Upper lobe of left lung (tissue), 6 donors: ENCODE results near the gene LRRC15. TPM values are rescaled to one million over a fixed set of nuclear protein-coding genes. Genes with fewer than 3 reads are reported as not detected.

Source experiments
- ATAC-seq, 2 donors: fragments of 200-7000 bp; cut with Tn5 transposase; one replicate each; pipeline ENCODE4 v1.9.1; 2022; ENCODE audit warnings: mild to moderate bottlenecking in 2 of 2, moderate library complexity in 2 of 2; ENCODE audit not compliant: low FRiP score in 2 of 2
- DNase-seq, 2 donors: peaks; one replicate each; pipeline ENCODE4 v3.0.0-alpha.2; 2019 to 2020
- H3K27ac ChIP-seq, 4 donors: fragments of 200-600 bp; sonication (generic); one replicate each; pipeline ENCODE4 v1.5.1; 2016 to 2019
- H3K27me3 ChIP-seq, 4 donors: fragments of 200-600 bp; sonication (generic); one replicate each; pipeline ENCODE4 v1.5.1; 2017 to 2019
- H3K36me3 ChIP-seq, 4 donors: fragments of 200-600 bp; sonication (generic); one replicate each; pipeline ENCODE4 v1.5.1; 2016 to 2019
- H3K4me1 ChIP-seq, 4 donors: fragments of 200-600 bp; sonication (generic); one replicate each; pipeline ENCODE4 v1.5.1; 2018 to 2019
- H3K4me3 ChIP-seq, 4 donors: fragments of 200-600 bp; sonication (generic); one replicate each; pipeline ENCODE4 v1.5.1; 2017 to 2019; ENCODE audit warnings: mild to moderate bottlenecking in 2 of 4, moderate library complexity in 1 of 4
- H3K9me3 ChIP-seq, 4 donors: fragments of 200-600 bp; sonication (generic); one replicate each; pipeline ENCODE4 v1.5.1; 2018 to 2019
- EP300 ChIP-seq, 4 donors: sonication (generic); formaldehyde crosslinking; IDR thresholded peaks; one replicate each; pipeline ENCODE4 v1.5.1; 2017; ENCODE audit warnings: antibody characterized with exemption in 4 of 4, control low read depth in 2 of 4
- POLR2A ChIP-seq, 4 donors: fragments of 450-650 bp; IDR thresholded peaks; one replicate each; pipeline ENCODE4 v1.5.1; 2016 to 2017; ENCODE audit warnings: antibody characterized with exemption in 4 of 4, mild to moderate bottlenecking in 2 of 4
- POLR2AphosphoS5 ChIP-seq, 2 donors: sonication (generic); formaldehyde crosslinking; IDR thresholded peaks; one replicate each; pipeline ENCODE4 v1.5.1; 2017; ENCODE audit warnings: antibody characterized with exemption in 2 of 2
- WGBS, 2 donors: methylation state at CpG; one replicate each; pipeline ENCODE4 v1.1.5; 2017 to 2018; 5-methylcytosine and 5-hydroxymethylcytosine counted together
- total RNA-seq, 6 donors: library from RNA; depleted of rRNA in 4 of 6; stranded (reverse); fragments of >200 nt in 4 of 6; gene quantifications; one replicate each; pipeline versions ENCODE4 v1.1.0 to v1.2.1, GENCODE V29; 2016 to 2021
- TF ChIP-seq, protein P1 (sequence below), 6 experiments: fragments of 450-650 bp in 4 of 6; fragments of 200-600 bp in 2 of 6; sonication (generic) in 2 of 6; IDR thresholded peaks; one replicate each; pipeline ENCODE4 v1.5.1; 2016 to 2019; ENCODE audit warnings: antibody characterized with exemption in 6 of 6
- donor health status: DM: no; HTN: no; CAD: no; lungs with moderate emphysema.
- donor health status: DM: no; HTN: yes; CAD: no; lungs with severe emphysema.

LRRC15 gene
- total RNA-seq, 6 donors from 2014 or later: 0.15 to 1.1 (median 1.0) TPM; not detected in 3

GRCh38 chr3:194325424-194326153, 44.0 kb downstream of the LRRC15 start:
- 77 to 78% methylated on average over 12 to 15 of the region's 15 CpGs for WGBS, 2 donors
- Histone ChIP-seq H3K4me3 (no peak overlapping the region), H3K27me3 (no peaks in the 10 kb centered on the region), H3K36me3 (no peaks in the 10 kb centered on the region), H3K4me1 (peaks cover 0 to 14% (median 5%) of the 10 kb centered on the region in 4 donors), H3K27ac (no peak overlapping the region), H3K9me3 (no peaks in the 10 kb centered on the region)
- ATAC-seq (no peak), DNase-seq (no peak)
- TF ChIP-seq EP300 (IDR thresholded peaks at IDR 0.05) (no peak), POLR2AphosphoS5 (IDR thresholded peaks at IDR 0.05) (no peak), POLR2A (IDR thresholded peaks at IDR 0.05) (no peak)
- TF ChIP-seq, protein P1, sequence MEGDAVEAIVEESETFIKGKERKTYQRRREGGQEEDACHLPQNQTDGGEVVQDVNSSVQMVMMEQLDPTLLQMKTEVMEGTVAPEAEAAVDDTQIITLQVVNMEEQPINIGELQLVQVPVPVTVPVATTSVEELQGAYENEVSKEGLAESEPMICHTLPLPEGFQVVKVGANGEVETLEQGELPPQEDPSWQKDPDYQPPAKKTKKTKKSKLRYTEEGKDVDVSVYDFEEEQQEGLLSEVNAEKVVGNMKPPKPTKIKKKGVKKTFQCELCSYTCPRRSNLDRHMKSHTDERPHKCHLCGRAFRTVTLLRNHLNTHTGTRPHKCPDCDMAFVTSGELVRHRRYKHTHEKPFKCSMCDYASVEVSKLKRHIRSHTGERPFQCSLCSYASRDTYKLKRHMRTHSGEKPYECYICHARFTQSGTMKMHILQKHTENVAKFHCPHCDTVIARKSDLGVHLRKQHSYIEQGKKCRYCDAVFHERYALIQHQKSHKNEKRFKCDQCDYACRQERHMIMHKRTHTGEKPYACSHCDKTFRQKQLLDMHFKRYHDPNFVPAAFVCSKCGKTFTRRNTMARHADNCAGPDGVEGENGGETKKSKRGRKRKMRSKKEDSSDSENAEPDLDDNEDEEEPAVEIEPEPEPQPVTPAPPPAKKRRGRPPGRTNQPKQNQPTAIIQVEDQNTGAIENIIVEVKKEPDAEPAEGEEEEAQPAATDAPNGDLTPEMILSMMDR (IDR thresholded peaks at IDR 0.05): no peak

- Histone ChIP-seq H3K4me1 (peaks cover 0 to 9% (median 5%) of the 10 kb centered on the region in 4 donors), H3K36me3 (no peaks in the 10 kb centered on the region), H3K9me3 (no peaks in the 10 kb centered on the region), H3K4me3 (no peak overlapping the region), H3K27ac (no peak overlapping the region), H3K27me3 (no peaks in the 10 kb centered on the region)
- no peak for DNase-seq
- peak in 1 of 2 donors; percentile 3 for ATAC-seq
- TF ChIP-seq, protein P1 (IDR thresholded peaks at IDR 0.05): no peak
- TF ChIP-seq EP300 (IDR thresholded peaks at IDR 0.05): no peak
- no peak for TF ChIP-seq POLR2A (IDR thresholded peaks at IDR 0.05)
- no peak for TF ChIP-seq POLR2AphosphoS5 (IDR thresholded peaks at IDR 0.05)
- WGBS, 2 donors: 91 to 95% methylated on average over 3 of the region's 3 CpGs
Measured at GRCh38 chr3:194324823-194325327, 44.7 kb downstream of the LRRC15 start.

DNA sequence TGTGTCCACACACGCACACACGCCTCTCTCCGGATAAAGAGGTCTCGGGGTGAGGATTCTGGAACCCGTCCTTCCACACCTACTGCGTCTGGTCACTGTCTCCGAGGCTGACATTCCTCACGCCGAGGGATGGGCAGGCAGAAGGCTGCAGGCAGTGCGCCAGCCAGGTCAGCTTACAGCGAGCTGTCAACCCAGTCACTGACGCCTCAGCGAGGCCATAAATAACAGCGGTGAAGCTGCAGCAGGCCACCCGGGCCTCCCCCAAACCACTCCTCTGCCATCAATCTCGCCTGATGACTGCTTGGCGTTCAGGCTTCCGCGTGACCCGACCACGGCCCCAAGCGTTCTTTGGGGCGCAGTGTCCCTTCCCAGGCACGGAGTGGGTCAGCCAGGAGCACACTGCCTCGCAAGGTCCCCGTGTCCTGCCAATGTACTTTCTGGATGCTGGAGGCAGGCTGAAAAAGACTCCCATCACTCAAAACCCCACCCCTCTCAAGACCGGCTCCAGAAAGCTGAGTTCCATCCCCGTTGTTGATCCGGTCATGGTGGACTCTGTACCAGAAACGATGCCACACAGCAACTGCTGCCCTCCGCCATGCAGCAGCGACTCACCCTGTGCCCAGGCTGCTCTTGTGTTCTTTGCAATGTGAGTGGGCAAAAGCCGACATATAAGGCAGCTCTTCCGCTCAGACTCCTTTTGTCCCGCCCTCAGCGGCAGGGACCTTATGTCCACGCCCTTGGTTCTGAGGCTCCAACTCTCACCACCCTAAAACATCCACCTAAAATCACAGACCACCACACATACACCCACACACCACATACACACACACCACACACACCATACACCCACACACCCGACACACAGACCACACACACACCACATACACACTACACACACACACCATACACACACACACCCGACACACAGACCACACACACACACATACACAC, 45.5 kb downstream of the LRRC15 start:
- WGBS, 2 donors: 38 to 41% methylated on average over 20 to 32 of the region's 39 CpGs

GRCh38 chr3:194322678-194323211, 46.8 kb downstream of the LRRC15 start:
- Histone ChIP-seq H3K9me3 (peaks cover 0 to 10% (median 4%) of the 10 kb centered on the region in 4 donors), H3K27ac (no peak overlapping the region), H3K4me1 (peaks cover 0 to 9% (median 5%) of the 10 kb centered on the region in 4 donors), H3K36me3 (no peaks in the 10 kb centered on the region), H3K4me3 (no peak overlapping the region), H3K27me3 (no peaks in the 10 kb centered on the region)
- no peak for TF ChIP-seq POLR2AphosphoS5 (IDR thresholded peaks at IDR 0.05)
- TF ChIP-seq, protein P1 (IDR thresholded peaks at IDR 0.05): no peak
- TF ChIP-seq POLR2A (IDR thresholded peaks at IDR 0.05): no peak
- TF ChIP-seq EP300 (IDR thresholded peaks at IDR 0.05): no peak
- ATAC-seq: no peak
- 81 to 83% methylated on average over 18 of the region's 18 CpGs for WGBS, 2 donors
- no peak for DNase-seq

More for the DNA sequence above, 45.5 kb downstream of the LRRC15 start:
- H3K4me3 ChIP-seq: peak overlapping the region in 3 of 4 donors; percentile 16 to 29 (median 23)
- H3K9me3 ChIP-seq: peaks cover 0 to 3% (median under 1%) of the 10 kb centered on the region in 4 donors
- H3K27me3 ChIP-seq: no peaks in the 10 kb centered on the region
- TF ChIP-seq, protein P1 (IDR thresholded peaks at IDR 0.05): no peak
- TF ChIP-seq EP300 (IDR thresholded peaks at IDR 0.05): peak in 1 of 4 donors; percentile 2
- peaks cover 0 to 9% (median 5%) of the 10 kb centered on the region in 4 donors for H3K4me1 ChIP-seq
- no peak overlapping the region for H3K27ac ChIP-seq
- peak in 1 of 2 donors; percentile 78 for DNase-seq
- peak; percentile 56 to 76 for ATAC-seq
- no peaks in the 10 kb centered on the region for H3K36me3 ChIP-seq
